ENCODE measurements around the gene GAPVD1.
"Not testable (repeated sequence)": the region's sequence is repeated elsewhere in the genome, so short reads cannot be mapped to it uniquely, and the experiment has no call there.

The GAPVD1 gene

DNA sequence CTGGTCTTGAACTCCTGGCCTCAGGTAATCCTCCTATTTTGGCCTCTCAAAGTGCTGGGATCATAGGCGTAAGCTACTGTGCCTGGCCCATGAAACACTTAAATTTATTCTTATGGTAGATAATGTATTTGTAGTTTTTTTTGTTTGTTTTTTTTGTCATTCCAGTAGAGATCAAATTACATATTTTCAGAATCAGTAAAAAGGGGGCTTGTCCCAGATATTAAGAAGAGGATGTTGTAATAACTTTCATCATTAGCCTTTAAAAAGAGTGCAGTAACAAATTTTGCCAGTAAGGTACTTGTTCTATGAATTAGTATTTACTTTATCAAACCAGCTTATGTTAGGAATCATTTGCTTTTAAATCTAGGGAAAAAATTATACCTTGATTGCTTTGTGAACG is 42.6 kb downstream of the GAPVD1 start:
- DNase-seq (ENCODE audit: low spot score): no peak

- DNase-seq (ENCODE audit: low spot score): no peak
Measured at GRCh38 chr9:125312411-125312810, 50.8 kb downstream of the GAPVD1 start.

DNA sequence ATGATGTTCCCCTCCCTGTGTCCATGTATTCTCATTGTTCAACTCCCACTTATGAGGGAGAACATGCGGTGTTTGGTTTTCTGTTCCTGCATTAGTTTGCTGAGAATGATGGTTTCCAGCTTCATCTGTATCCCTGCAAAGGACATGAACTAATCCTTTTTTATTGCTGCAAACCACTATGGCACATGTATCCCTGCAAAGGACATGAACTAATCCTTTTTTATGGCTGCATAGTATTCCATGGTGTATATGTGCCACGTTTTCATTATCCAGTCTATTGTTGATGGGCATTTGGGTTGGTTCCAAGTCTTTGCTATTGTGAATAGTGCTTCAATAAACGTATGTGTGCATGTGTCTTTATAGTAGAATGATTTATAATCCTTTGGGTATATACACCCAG is 54.7 kb downstream of the GAPVD1 start:
- DNase-seq (ENCODE audit: low spot score): not testable (repeated sequence)

GRCh38 chr9:125317704-125318103 is 56.1 kb downstream of the GAPVD1 start:
- DNase-seq (ENCODE audit: low spot score): no peak

- no peak for DNase-seq (ENCODE audit: low spot score)
Measured at GRCh38 chr9:125321496-125321895, 59.9 kb downstream of the GAPVD1 start.

DNA sequence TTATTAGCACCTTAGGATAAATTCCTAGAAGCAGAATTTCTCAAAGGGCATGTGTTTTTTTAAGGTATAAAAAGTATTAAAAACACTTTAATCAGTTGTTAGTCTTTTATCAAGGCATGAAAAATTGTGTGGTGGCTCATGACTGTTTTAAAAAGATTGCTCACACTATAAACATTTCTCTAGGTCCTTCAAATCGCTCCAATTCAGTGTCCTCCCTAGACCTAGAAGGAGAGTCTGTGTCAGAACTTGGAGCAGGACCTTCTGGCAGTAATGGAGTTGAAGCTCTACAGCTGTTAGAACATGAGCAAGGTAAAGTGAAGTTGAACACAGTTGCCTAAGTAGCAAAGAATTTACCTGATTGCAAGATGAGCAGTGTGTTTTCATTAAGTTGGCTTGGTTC is 62.0 kb downstream of the GAPVD1 start:
- no peak for DNase-seq (ENCODE audit: low spot score)

DNA sequence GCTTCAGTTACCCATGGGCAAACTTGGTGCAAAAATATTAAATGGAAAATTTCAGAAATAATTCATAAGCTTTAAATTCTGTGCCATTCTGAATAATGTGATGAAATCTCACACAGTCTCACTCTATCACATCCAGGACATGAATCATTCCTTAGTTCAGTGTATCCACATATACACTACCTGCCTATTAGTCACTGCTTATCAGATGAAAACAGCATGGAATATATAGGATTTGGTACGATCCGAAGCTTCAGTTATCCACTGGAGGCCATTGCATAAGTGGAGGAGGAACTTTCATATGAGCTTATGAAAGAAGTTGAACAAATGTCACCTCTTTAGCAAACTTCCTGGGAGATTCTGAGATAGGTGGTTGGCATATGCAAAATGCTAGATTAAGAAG is 64.2 kb downstream of the GAPVD1 start:
- DNase-seq (ENCODE audit: low spot score): no peak

DNA sequence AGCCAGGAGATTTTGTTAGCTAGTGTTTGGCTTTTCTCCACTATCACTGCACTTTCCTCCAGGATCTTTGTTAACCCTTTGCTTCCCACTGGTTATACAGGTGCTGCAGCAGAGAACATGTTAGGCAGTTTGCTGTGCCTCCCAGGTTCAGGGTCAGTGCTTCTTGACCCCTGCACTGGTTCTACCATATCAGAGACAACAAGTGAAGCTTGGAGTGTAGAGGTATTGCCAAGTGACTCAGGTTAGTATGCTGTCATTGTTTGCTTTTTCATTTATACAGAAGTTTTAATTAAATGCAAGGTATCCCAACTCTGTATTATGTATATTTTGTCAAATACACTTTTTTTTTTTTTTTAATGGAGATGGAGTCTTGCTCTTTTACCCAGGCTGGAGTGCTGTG is 68.4 kb downstream of the GAPVD1 start:
- no peak for DNase-seq (ENCODE audit: low spot score)

DNA sequence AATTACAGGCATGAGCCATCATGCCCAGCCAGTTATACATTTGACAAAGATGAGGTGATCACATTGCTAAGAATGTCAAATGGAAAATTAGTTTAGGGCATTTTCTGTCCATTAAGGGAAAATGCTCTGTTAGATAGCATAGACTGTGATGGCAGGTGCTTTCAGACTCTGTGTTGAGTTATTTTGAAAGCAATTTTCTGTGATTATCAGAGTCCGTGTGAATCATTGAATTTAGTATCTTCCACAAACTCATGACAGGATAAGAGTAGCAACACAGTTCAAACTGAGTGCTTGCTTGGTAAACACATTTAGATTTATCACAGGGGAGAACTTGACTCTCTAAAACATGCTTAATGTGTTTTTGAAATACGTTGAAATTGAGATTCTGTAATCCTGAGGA is 69.0 kb downstream of the GAPVD1 start:
- no peak for DNase-seq (ENCODE audit: low spot score)

- no peak for DNase-seq (ENCODE audit: low spot score)
Measured at GRCh38 chr9:125332527-125332926, 70.9 kb downstream of the GAPVD1 start.

DNA sequence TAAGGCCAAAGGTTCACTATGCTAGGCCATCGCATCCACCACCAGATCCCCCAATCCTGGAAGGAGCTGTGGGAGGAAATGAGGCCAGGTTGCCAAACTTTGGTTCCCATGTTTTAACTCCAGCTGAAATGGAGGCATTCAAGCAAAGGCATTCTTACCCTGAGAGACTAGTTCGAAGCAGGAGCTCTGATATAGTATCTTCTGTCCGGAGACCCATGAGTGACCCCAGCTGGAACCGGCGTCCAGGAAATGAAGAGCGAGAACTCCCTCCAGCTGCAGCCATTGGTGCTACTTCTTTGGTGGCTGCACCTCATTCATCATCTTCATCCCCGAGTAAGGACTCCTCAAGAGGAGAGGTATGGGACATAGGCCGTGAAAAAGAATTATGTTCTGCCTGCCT is 75.6 kb downstream of the GAPVD1 start:
- DNase-seq (ENCODE audit: low spot score): no peak

GRCh38 chr9:125338929-125339328 is 77.3 kb downstream of the GAPVD1 start:
- DNase-seq (ENCODE audit: low spot score): no peak

GRCh38 chr9:125341566-125341965 is 79.9 kb downstream of the GAPVD1 start:
- DNase-seq (ENCODE audit: low spot score): no peak

GRCh38 chr9:125343518-125344275 is 82.1 kb downstream of the GAPVD1 start:
- DNase-seq (ENCODE audit: low spot score): no peak

GRCh38 chr9:125346080-125346732 is 84.6 kb downstream of the GAPVD1 start:
- DNase-seq (ENCODE audit: low spot score): no peak

GRCh38 chr9:125355601-125356000 is 94.0 kb downstream of the GAPVD1 start:
- DNase-seq (ENCODE audit: low spot score): no peak

GRCh38 chr9:125356032-125356431 is 94.4 kb downstream of the GAPVD1 start:
- no peak for DNase-seq (ENCODE audit: low spot score)

GRCh38 chr9:125359011-125359410 is 97.4 kb downstream of the GAPVD1 start:
- DNase-seq (ENCODE audit: low spot score): no peak

DNA sequence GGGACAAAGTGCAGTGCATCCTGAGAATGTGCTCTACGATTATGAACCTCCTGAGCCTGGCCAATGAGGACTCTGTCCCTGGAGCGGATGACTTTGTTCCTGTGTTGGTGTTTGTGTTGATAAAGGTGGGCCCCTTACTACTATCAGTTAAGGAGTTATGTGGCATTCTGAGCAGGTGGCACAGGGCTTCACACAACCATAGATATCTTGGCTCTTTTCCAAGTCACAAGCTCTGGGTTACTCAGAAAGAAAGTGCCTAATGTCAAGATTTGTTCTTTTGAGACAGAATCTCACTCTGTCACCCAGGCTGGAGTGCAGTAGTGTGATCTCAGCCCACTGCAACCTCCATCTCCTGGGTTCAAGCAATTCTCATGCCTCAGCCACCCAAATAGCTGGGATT is 99.0 kb downstream of the GAPVD1 start:
- no peak for DNase-seq (ENCODE audit: low spot score)

DNA sequence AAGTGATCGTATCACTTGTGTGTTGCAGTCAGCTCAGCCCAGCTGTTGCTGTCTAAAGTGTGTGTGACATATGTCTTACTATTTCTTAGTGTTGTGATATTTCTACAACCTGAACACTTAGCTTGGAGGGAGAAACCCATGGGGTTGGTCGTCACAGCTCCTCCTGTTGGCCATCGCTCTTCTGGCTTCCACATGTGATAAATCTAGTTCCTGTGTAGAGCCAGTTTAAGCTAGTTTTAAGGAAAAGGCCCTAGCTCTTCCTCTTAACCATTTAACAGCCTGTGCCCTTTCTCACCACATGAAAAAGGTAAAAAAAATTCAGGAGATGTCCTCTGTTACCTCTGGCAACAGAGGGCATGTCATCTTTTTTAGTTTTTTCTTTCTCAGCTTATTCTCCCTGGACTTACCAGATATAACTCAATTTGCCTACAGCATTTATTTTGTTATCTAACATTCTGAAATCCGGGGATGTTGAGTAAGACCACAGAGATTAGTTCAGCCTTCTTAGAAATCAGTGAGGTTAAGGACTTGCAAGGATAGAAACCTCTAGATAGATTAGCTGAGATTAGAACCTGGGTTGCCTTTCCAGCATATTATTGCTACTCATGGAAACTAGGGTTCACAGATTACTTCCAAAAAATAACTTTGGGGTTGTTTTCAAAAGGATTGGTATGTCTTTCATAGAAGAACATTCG is 100.4 kb downstream of the GAPVD1 start:
- no peak for DNase-seq (ENCODE audit: low spot score)

DNA sequence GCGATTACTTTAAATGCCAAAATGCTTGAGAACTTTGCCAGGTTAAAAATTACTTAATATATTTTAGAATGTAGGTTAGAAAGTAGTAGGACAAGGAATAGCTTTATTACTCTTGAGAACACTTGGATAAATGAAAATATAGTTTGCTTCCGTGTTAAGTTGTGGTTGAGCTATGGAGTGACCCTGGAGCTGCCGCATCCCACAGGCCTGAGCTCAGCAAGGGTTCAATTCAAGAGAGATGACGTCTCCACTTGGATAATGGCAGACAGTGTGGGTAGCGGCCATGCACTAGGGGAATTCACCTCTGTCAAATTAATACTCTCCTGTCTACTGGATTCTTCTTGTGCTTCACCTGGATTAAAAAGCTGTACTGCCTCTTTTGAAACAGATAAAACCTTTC is 105.0 kb downstream of the GAPVD1 start:
- DNase-seq (ENCODE audit: low spot score): no peak

GRCh38 chr9:125370786-125371185 is 109.2 kb downstream of the GAPVD1 start:
- DNase-seq (ENCODE audit: low spot score): no peak

All from HuH-7 (cell line).